Measurements from ENCODE around the gene SLC2A4.
"Not testable (repeated sequence)": the region's sequence is repeated elsewhere in the genome, so short reads cannot be mapped to it uniquely, and the experiment has no call there.

The SLC2A4 gene

GRCh38 chr17:7329997-7330637 is 48.6 kb downstream of the SLC2A4 start:
- Histone ChIP-seq H3K4me3 (ENCODE audit: low read length in 2 of 2) (peak overlapping the region; percentile 95 to 97), H3K36me3 (ENCODE audit: control insufficient read depth in 2 of 2, insufficient read depth in 2 of 2, low read length in 2 of 2) (peaks cover 0 to 16% of the 10 kb centered on the region in 2 donors), H3K9ac (ENCODE audit: low read depth in 1 of 2, low read length in 2 of 2) (peak overlapping the region; percentile 79 to 89), H3K9me3 (ENCODE audit: control insufficient read depth in 2 of 2, low read length in 2 of 2) (no peaks in the 10 kb centered on the region), H3K27me3 (ENCODE audit: control insufficient read depth in 2 of 2, insufficient read depth in 2 of 2, low read length in 2 of 2) (no peaks in the 10 kb centered on the region), H3K4me1 (ENCODE audit: control insufficient read depth in 2 of 2, insufficient read depth in 2 of 2, low read length in 2 of 2) (peaks cover 7 to 22% of the 10 kb centered on the region in 2 donors), H3K27ac (ENCODE audit: low read depth in 2 of 2, low read length in 2 of 2) (peak overlapping the region; percentile 92 to 96)

DNA sequence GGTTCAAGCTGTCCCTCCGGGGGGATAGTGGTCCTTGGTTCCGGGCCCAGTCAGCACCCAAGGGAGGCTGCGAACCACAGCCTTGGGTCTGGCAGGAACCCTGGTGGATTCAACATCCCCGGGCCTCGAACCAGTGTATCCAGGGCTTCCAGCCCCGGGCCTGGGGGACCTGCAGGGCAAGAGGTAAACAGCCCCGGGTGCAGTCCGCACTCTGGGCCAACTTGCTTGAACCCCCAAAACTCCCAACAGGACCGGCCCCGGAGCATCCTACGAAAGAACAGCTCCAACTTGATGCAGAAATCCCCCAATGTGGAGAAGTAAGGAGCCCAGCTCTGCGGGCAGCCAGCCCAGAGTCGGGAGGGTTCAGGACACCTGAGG is 49.1 kb downstream of the SLC2A4 start:
- H3K27ac ChIP-seq (ENCODE audit: low read depth in 2 of 2, low read length in 2 of 2) = peak overlapping the region; percentile 92 to 96
- H3K9ac ChIP-seq (ENCODE audit: low read depth in 1 of 2, low read length in 2 of 2) = peak overlapping the region in 1 of 2 donors; percentile 24

DNA sequence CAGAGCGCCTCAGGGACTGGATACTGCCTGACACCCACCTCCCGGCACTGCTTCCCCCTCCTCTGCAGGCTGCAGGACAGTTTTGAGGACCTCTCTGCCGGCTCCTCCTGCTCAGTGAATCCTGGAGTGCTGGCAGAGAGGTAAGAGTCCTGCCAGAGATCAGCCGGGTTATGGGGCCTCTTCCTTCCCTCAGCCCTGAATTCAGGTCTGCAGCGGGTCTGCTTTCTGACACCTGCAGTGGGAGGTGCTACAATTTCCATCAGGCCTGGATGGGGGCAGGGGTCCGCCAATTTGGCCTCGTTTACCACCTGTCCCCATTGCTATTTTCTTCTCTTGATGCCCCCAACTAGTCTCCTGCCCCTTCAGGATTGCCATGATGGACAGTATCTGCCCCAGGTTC is 50.6 kb downstream of the SLC2A4 start:
- Histone ChIP-seq H3K9me3 (ENCODE audit: control insufficient read depth in 2 of 2, low read length in 2 of 2) (no peaks in the 10 kb centered on the region), H3K27ac (ENCODE audit: low read depth in 2 of 2, low read length in 2 of 2) (no peak overlapping the region), H3K27me3 (ENCODE audit: control insufficient read depth in 2 of 2, insufficient read depth in 2 of 2, low read length in 2 of 2) (peaks cover 0 to 2% of the 10 kb centered on the region in 2 donors), H3K9ac (ENCODE audit: low read depth in 1 of 2, low read length in 2 of 2) (no peak overlapping the region), H3K4me1 (ENCODE audit: control insufficient read depth in 2 of 2, insufficient read depth in 2 of 2, low read length in 2 of 2) (peaks cover 7 to 28% of the 10 kb centered on the region in 2 donors), H3K36me3 (ENCODE audit: control insufficient read depth in 2 of 2, insufficient read depth in 2 of 2, low read length in 2 of 2) (no peaks in the 10 kb centered on the region), H3K4me3 (ENCODE audit: low read length in 2 of 2) (no peak overlapping the region)

More for the DNA sequence above, 49.1 kb downstream of the SLC2A4 start:
- Histone ChIP-seq H3K4me1 (ENCODE audit: control insufficient read depth in 2 of 2, insufficient read depth in 2 of 2, low read length in 2 of 2) (peaks cover 7 to 22% of the 10 kb centered on the region in 2 donors), H3K9me3 (ENCODE audit: control insufficient read depth in 2 of 2, low read length in 2 of 2) (no peaks in the 10 kb centered on the region), H3K27me3 (ENCODE audit: control insufficient read depth in 2 of 2, insufficient read depth in 2 of 2, low read length in 2 of 2) (peaks cover 0 to 2% of the 10 kb centered on the region in 2 donors), H3K4me3 (ENCODE audit: low read length in 2 of 2) (peak overlapping the region; percentile 95 to 97), H3K36me3 (ENCODE audit: control insufficient read depth in 2 of 2, insufficient read depth in 2 of 2, low read length in 2 of 2) (peaks cover 0 to 12% of the 10 kb centered on the region in 2 donors)

- H3K9ac ChIP-seq (ENCODE audit: low read depth in 1 of 2, low read length in 2 of 2); H3K4me3 ChIP-seq (ENCODE audit: low read length in 2 of 2); H3K36me3 ChIP-seq (ENCODE audit: control insufficient read depth in 2 of 2, insufficient read depth in 2 of 2, low read length in 2 of 2); H3K27me3 ChIP-seq (ENCODE audit: control insufficient read depth in 2 of 2, insufficient read depth in 2 of 2, low read length in 2 of 2); H3K9me3 ChIP-seq (ENCODE audit: control insufficient read depth in 2 of 2, low read length in 2 of 2); H3K27ac ChIP-seq (ENCODE audit: low read depth in 2 of 2, low read length in 2 of 2): not testable (repeated sequence)
- H3K4me1 ChIP-seq (ENCODE audit: control insufficient read depth in 2 of 2, insufficient read depth in 2 of 2, low read length in 2 of 2) = peaks cover 7 to 28% of the 10 kb centered on the region in 2 donors
Observed at GRCh38 chr17:7332600-7333069, 51.1 kb downstream of the SLC2A4 start.

DNA sequence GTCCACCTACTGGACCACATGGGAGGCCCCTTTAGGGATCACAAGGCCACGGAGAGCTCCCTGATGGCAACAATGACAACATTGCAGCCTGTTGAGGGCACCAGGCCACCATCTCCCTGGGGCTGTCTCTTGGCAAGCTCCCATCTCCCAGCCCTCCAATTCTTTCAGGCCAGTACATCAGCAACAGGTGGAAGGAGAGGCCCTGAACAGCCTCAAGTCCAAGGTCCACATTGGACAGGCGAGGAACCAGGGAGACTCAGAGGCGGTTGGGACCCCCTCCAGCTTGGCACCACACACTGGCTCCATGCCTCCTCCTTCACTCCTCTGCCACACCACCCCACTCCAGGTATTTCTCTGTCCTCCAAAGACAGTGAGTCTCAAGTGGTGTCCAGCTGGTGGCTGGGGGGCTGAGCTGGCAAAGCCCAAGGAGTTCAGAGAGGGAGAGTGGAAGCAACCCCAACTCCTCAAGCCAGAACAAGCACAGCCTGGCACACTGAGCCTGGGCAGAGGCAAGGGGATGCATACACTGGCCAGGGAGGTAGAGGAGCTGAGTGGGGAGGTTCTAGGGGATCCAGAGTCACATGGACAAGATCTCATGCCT is 53.5 kb downstream of the SLC2A4 start:
- Histone ChIP-seq H3K4me3 (ENCODE audit: low read length in 2 of 2) (no peak overlapping the region), H3K27me3 (ENCODE audit: control insufficient read depth in 2 of 2, insufficient read depth in 2 of 2, low read length in 2 of 2) (peaks cover 0 to 2% of the 10 kb centered on the region in 2 donors), H3K4me1 (ENCODE audit: control insufficient read depth in 2 of 2, insufficient read depth in 2 of 2, low read length in 2 of 2) (peaks cover 0 to 18% of the 10 kb centered on the region in 2 donors), H3K9ac (ENCODE audit: low read depth in 1 of 2, low read length in 2 of 2) (no peak overlapping the region), H3K27ac (ENCODE audit: low read depth in 2 of 2, low read length in 2 of 2) (no peak overlapping the region), H3K36me3 (ENCODE audit: control insufficient read depth in 2 of 2, insufficient read depth in 2 of 2, low read length in 2 of 2) (no peaks in the 10 kb centered on the region), H3K9me3 (ENCODE audit: control insufficient read depth in 2 of 2, low read length in 2 of 2) (no peaks in the 10 kb centered on the region)

GRCh38 chr17:7335765-7336164 is 54.2 kb downstream of the SLC2A4 start:
- not testable (repeated sequence) for H3K9me3 ChIP-seq (ENCODE audit: control insufficient read depth in 2 of 2, low read length in 2 of 2); H3K36me3 ChIP-seq (ENCODE audit: control insufficient read depth in 2 of 2, insufficient read depth in 2 of 2, low read length in 2 of 2); H3K9ac ChIP-seq (ENCODE audit: low read depth in 1 of 2, low read length in 2 of 2); H3K27me3 ChIP-seq (ENCODE audit: control insufficient read depth in 2 of 2, insufficient read depth in 2 of 2, low read length in 2 of 2); H3K4me3 ChIP-seq (ENCODE audit: low read length in 2 of 2)
- H3K4me1 ChIP-seq (ENCODE audit: control insufficient read depth in 2 of 2, insufficient read depth in 2 of 2, low read length in 2 of 2) = peaks cover 0 to 12% of the 10 kb centered on the region in 2 donors
- peak overlapping the region in 1 of 2 donors; percentile 48 for H3K27ac ChIP-seq (ENCODE audit: low read depth in 2 of 2, low read length in 2 of 2)

DNA sequence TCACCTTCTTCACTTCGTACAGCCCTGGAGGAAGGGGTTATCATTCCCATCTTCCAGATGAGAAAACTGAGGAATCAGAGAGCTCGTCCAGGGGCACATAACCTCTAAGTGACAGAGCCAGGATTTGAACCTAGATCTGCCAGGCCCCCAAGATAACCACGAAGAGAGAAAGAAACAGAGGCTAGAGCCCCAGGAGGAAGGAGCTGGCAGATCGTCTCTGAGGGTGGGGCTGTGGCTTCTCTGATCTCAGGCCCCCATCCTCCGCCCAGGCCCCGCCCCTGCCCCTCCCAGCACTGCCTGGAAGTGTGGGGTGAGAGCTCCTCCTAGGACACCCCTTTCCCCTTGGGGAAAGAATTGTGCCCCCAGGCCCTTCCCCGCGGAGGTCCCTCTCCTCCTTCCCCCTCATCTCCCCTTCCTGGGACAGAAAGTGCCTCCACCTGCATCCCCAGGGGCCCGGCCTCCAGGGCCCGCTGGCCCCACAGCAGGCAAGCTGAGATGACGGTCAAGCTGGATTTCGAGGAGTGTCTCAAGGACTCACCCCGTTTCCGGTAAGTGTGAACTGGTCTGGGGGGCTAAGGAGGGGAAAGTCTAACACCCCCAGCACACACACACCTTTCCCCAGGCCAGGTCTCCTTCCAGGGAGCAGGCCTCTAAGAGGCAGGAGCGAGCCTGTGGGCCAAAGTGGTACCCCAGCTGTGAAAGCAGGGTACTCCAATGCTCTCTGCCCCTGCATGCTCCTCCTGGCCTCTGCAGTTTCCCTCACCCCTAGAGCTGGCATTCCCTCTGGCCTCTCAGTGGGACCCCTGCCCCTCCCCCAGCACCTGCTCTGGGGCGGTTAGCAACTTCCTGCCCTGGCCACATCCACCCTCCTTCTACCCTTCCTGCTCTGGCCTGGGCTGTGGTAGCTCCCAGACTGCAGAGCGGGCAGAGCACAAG is 55.0 kb downstream of the SLC2A4 start, which contains the start of gene ACAP1:
Gene ACAP1, plus strand, starts transcription at position 290 of the 936 bp plus-strand sequence. Its CDS starts 206 bp downstream, at position 496.
- peaks cover 0 to 12% of the 10 kb centered on the region in 2 donors for H3K4me1 ChIP-seq (ENCODE audit: control insufficient read depth in 2 of 2, insufficient read depth in 2 of 2, low read length in 2 of 2)
- no peaks in the 10 kb centered on the region for H3K36me3 ChIP-seq (ENCODE audit: control insufficient read depth in 2 of 2, insufficient read depth in 2 of 2, low read length in 2 of 2)
- peak within 1 kb of the TSS; percentile 43 to 56 for H3K9ac ChIP-seq (ENCODE audit: low read depth in 1 of 2, low read length in 2 of 2)
- peaks cover 0 to 2% of the 10 kb centered on the region in 2 donors for H3K27me3 ChIP-seq (ENCODE audit: control insufficient read depth in 2 of 2, insufficient read depth in 2 of 2, low read length in 2 of 2)
- peak within 1 kb of the TSS in 1 of 2 donors; percentile 78 for H3K27ac ChIP-seq (ENCODE audit: low read depth in 2 of 2, low read length in 2 of 2)
- no peaks in the 10 kb centered on the region for H3K9me3 ChIP-seq (ENCODE audit: control insufficient read depth in 2 of 2, low read length in 2 of 2)
- peak within 1 kb of the TSS; percentile 53 to 75 for H3K4me3 ChIP-seq (ENCODE audit: low read length in 2 of 2)

DNA sequence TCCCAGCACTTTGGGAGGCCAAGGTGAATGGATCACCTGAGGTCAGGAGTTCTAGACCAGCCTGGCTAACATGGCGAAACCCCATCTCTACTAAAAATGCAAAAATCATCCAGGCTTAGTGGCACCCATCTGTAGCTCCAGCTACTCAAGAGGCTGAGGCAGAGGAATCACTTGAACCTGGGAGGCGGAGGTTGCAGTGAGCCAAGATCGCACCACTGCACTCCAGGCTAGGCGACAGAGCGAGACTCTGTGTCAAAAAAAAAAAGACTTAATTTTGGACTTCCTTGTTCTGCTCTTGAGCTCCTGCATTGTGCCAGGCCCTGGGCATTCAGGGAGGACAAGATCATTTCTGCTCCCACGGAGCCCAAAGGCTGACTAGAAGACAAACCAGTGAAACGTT is 56.1 kb downstream of the SLC2A4 start:
- not testable (repeated sequence) for H3K4me1 ChIP-seq (ENCODE audit: control insufficient read depth in 2 of 2, insufficient read depth in 2 of 2, low read length in 2 of 2); H3K9ac ChIP-seq (ENCODE audit: low read depth in 1 of 2, low read length in 2 of 2); H3K27me3 ChIP-seq (ENCODE audit: control insufficient read depth in 2 of 2, insufficient read depth in 2 of 2, low read length in 2 of 2); H3K36me3 ChIP-seq (ENCODE audit: control insufficient read depth in 2 of 2, insufficient read depth in 2 of 2, low read length in 2 of 2); H3K27ac ChIP-seq (ENCODE audit: low read depth in 2 of 2, low read length in 2 of 2); H3K9me3 ChIP-seq (ENCODE audit: control insufficient read depth in 2 of 2, low read length in 2 of 2)
- H3K4me3 ChIP-seq (ENCODE audit: low read length in 2 of 2) = peak overlapping the region in 1 of 2 donors; percentile 75
